ENCODE data around the gene HLCS.

DNA sequence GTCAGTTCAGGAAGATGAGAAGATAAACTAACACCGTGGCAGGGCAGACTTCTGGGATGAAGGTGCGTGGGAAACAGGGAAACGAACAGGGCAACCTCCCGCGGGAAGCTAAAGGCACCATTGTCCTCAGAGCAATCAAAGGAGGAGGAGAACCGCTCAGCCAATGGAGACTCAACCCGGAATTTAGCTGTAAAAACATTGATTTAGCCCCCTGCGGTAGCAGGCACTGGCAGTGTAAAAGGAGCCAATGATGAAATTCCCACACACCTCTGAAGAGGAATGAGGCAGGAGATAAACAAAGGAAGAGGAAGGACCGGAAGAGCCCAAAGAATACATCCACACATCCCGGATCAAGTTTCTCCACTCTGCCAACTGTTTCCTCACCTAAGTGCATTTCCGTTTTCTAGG lies 19.5 kb downstream of the HLCS start:
- TF ChIP-seq, protein P1, sequence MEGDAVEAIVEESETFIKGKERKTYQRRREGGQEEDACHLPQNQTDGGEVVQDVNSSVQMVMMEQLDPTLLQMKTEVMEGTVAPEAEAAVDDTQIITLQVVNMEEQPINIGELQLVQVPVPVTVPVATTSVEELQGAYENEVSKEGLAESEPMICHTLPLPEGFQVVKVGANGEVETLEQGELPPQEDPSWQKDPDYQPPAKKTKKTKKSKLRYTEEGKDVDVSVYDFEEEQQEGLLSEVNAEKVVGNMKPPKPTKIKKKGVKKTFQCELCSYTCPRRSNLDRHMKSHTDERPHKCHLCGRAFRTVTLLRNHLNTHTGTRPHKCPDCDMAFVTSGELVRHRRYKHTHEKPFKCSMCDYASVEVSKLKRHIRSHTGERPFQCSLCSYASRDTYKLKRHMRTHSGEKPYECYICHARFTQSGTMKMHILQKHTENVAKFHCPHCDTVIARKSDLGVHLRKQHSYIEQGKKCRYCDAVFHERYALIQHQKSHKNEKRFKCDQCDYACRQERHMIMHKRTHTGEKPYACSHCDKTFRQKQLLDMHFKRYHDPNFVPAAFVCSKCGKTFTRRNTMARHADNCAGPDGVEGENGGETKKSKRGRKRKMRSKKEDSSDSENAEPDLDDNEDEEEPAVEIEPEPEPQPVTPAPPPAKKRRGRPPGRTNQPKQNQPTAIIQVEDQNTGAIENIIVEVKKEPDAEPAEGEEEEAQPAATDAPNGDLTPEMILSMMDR (IDR thresholded peaks at IDR 0.05): no peak
- no peak for TF ChIP-seq POLR2A (IDR thresholded peaks at IDR 0.05)
